ENCODE results near the gene CATSPERE.
"Not testable (repeated sequence)": the region's sequence is repeated elsewhere in the genome, so short reads cannot be mapped to it uniquely, and the experiment has no call there.

The CATSPERE gene

DNA sequence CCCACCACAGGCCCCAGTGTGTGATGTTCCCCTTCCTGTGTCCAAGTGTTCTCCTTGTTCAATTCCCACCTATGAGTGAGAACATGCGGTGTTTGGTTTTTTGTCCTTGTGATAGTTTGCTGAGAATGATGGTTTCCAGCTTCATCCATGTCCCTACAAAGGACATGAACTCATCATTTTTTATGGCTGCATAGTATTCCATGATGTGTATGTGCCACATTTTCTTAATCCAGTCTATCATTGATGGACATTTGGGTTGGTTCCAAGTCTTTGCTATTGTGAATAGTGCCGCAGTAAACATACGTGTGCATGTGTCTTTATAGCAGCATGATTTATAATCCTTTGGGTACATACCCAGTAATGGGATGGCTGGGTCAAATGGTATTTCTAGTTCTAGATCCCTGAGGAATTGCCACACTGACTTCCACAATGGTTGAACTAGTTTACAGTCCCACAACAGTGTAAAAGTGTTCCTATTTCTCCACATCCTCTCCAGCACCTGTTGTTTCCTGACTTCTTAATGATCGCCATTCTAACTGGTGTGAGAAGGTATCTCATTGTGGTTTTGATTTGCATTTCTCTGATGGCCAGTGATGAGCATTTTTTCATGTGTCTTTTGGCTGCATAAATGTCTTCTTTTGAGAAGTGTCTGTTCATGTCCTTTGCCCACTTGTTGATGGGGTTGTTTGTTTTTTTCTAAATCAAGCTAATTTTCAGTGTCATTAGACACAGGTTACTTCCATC is 200.7 kb downstream of the CATSPERE start:
- DNase-seq (ENCODE audit: low read depth in 3 of 3, low spot score in 1 of 3), result not testable (repeated sequence)

- no peak for DNase-seq (ENCODE audit: low read depth in 3 of 3, low spot score in 1 of 3)
Measured at GRCh38 chr1:244662599-244662998, 201.5 kb downstream of the CATSPERE start.

DNA sequence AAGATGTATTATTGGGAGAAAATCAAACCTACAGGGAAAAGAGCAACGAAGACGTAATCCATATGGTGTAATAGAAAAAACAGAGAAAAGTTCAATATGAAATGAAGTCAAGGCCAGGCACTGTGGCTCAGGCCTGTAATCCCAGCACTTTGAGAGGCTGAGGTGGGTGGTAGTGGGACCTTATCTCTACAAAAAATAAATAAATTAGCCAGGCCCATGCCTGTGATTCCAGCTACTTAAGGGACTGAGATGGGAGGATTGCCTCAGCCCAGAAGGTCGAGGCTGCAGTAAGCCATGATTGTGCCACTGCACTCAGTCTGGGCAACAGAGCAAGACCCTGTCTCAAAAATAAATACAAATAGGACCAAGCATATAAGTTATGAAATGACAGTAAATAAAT is 203.3 kb downstream of the CATSPERE start:
- no peak for DNase-seq (ENCODE audit: low read depth in 3 of 3, low spot score in 1 of 3)

DNA sequence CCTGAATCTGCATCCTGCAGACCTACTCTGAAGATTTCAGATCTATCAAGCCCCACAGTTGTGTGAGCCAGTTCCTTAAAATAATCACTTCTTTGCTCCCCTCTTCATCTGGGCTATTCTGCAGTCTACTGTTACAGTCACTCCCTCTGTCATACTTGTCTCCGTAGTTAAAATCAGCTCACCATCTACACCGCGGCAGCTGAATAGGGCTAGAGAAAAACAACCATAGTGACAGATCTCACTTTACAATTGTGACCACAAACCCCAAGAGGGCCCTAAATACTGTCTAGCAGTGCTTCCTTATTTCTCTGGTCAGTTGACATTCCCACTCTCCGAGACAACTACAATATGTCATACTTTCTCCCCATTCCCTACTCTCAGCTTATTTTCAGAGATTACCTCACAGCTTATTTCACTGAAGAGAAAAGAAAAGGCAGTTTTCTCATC is 204.7 kb downstream of the CATSPERE start:
- no peak for DNase-seq (ENCODE audit: low read depth in 3 of 3, low spot score in 1 of 3)

DNA sequence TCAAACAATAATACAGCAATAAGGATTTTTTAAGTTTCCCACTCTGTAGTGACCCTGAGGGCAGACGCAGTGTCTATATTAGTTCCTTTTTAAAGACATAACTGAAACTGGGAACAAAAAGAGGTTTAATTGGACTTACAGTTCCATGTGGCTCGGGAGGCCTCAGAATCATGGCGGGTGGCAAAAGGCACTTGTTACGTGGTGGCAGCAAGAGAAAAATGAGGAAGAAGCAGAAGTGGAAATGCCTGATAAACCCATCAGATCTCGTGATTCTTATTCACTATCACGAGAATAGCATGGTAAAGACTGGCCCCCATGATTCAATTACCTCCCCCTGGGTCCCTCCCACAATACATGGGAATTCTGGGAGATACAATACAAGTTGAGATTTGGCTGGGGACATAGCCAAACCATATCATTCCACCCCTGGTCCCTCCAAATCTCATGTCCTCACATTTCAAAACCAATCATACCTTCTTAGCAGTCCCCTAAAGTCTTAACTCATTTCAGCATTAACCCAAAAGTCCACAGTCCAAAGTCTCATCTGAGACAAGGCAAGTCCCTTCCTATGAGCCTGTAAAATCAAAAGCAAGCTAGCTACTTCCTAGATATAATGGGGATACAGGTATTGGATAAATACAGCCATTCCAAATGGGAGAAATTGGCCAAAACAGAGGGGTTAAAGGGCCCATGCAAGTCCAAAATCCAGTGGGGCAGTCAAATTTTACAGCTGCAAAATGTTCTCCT is 205.8 kb downstream of the CATSPERE start:
- not testable (repeated sequence) for DNase-seq (ENCODE audit: low read depth in 3 of 3, low spot score in 1 of 3)

DNA sequence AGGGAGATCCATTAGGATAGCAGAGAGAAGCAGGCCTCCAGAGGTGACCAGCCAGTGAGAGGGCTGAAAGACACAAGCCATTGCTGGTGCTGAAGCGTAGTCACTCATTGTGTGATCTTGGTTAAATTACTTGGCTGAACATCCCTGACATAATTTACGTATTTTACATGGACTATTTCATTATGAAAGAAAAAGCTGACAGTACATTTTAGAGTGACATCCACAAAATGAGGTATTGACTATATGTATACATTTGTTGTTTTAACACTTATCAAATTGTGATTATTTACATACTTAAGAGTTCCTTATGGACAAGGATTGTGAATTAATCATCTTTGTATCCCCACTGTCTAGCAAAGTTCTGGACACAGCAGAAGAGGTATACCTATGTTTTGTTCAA is 206.7 kb downstream of the CATSPERE start:
- no peak for DNase-seq (ENCODE audit: low read depth in 3 of 3, low spot score in 1 of 3)

- DNase-seq (ENCODE audit: low read depth in 3 of 3, low spot score in 1 of 3), result no peak
Measured at GRCh38 chr1:244672946-244673682, 212.0 kb downstream of the CATSPERE start.

GRCh38 chr1:244674446-244674845 is 213.4 kb downstream of the CATSPERE start:
- no peak for DNase-seq (ENCODE audit: low read depth in 3 of 3, low spot score in 1 of 3)

- no peak for DNase-seq (ENCODE audit: low read depth in 3 of 3, low spot score in 1 of 3)
Measured at GRCh38 chr1:244675167-244675566, 214.1 kb downstream of the CATSPERE start.

DNA sequence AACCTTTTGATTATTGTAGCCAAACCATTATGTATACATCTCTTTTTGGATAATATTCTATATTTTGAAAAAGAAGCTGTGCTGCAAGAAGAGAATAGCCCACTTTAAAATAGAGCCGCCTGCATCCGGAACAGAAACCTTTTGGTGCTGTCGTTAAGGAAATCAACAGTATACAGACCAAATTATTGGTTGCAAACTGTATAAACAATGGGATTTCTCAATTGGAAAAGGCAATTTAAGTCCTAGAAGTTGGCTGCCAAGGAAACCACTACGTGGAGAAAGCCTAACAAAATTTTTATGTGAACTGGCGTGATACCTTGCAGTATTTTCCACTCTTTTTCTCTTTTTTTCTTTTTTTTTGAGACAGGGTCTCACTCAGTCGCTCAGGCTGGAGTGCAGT is 217.6 kb downstream of the CATSPERE start:
- no peak for DNase-seq (ENCODE audit: low read depth in 3 of 3, low spot score in 1 of 3)

GRCh38 chr1:244680667-244681066 is 219.6 kb downstream of the CATSPERE start:
- DNase-seq (ENCODE audit: low read depth in 3 of 3, low spot score in 1 of 3), result no peak

DNA sequence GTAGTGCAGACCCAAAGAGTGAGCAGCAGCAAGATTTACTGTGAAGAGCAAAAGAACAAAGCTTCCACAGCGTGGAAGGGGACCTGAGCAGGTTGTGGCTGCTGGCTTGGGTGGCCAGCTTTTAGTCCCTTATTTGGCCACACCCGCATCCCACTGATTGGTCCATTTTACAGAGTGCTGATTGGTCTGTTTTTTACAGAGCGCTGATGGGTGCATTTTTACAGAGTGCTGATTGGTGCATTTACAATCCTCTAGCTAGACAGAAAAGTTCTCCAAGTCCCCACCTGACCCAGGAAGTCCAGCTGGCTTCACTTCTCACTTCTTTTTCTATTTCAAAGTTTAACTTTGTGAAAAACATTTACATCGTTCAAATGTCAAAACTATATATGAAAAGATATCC is 221.0 kb downstream of the CATSPERE start:
- DNase-seq (ENCODE audit: low read depth in 3 of 3, low spot score in 1 of 3), result not testable (repeated sequence)
